Measurements from ENCODE around the gene DAP. TPM values are rescaled to one million over a fixed set of nuclear protein-coding genes. Genes with fewer than 3 reads are reported as not detected.

DAP gene
- total RNA-seq, 1 donor from 2014 or later, result 38.5 TPM

GRCh38 chr5:10736808-10737207, 24.2 kb downstream of the DAP start:
- Mint-ChIP-seq H3K4me1 (ENCODE audit: low read depth, unreplicated experiment) (peaks cover 23% of the 10 kb centered on the region), H3K9me3 (ENCODE audit: unreplicated experiment) (peaks cover 2% of the 10 kb centered on the region), H3K27me3 (ENCODE audit: unreplicated experiment) (peaks cover 1% of the 10 kb centered on the region), H3K27ac (ENCODE audit: unreplicated experiment) (peak overlapping the region; percentile 15), H3K4me3 (ENCODE audit: unreplicated experiment) (peak overlapping the region; percentile 39), H3K36me3 (ENCODE audit: unreplicated experiment) (peaks cover 26% of the 10 kb centered on the region)
- no peak for DNase-seq
- no peak for TF ChIP-seq CTCF (IDR thresholded peaks at IDR 0.05; ENCODE audit: partially characterized antibody, unreplicated experiment)

DNA sequence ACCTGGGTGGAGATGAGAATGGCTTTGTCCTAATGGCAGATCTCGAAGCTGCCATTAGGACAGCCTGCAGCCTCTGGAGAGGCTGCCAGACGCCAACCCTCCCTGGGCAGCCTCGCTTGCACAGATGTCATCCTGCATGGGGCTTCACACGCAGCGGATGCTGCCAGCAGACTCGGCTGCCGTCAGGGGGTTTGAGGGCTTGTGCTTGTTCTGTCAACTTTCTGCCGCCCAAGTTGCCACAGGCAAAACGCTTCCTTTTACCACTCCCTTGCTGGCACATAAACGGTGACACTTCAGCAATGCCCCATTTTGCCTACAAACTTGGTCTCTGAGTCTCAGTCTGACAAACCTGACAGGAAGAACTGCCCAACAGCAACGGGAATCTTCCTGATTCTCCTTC, 24.7 kb downstream of the DAP start:
- Mint-ChIP-seq H3K27me3 (ENCODE audit: unreplicated experiment) (peaks cover 1% of the 10 kb centered on the region), H3K27ac (ENCODE audit: unreplicated experiment) (peak overlapping the region; percentile 15), H3K4me3 (ENCODE audit: unreplicated experiment) (peak overlapping the region; percentile 39), H3K36me3 (ENCODE audit: unreplicated experiment) (peaks cover 22% of the 10 kb centered on the region), H3K9me3 (ENCODE audit: unreplicated experiment) (peaks cover 3% of the 10 kb centered on the region), H3K4me1 (ENCODE audit: low read depth, unreplicated experiment) (peaks cover 23% of the 10 kb centered on the region)
- no peak for TF ChIP-seq CTCF (IDR thresholded peaks at IDR 0.05; ENCODE audit: partially characterized antibody, unreplicated experiment)
- peak; percentile 46 for DNase-seq

- Mint-ChIP-seq H3K27ac (ENCODE audit: unreplicated experiment) (peak overlapping the region; percentile 22), H3K27me3 (ENCODE audit: unreplicated experiment) (peaks cover 1% of the 10 kb centered on the region), H3K36me3 (ENCODE audit: unreplicated experiment) (peaks cover 20% of the 10 kb centered on the region), H3K4me1 (ENCODE audit: low read depth, unreplicated experiment) (peaks cover 23% of the 10 kb centered on the region), H3K9me3 (ENCODE audit: unreplicated experiment) (peaks cover 3% of the 10 kb centered on the region), H3K4me3 (ENCODE audit: unreplicated experiment) (no peak overlapping the region)
- TF ChIP-seq CTCF (IDR thresholded peaks at IDR 0.05; ENCODE audit: partially characterized antibody, unreplicated experiment), result no peak
- DNase-seq, result no peak
These were observed 25.3 kb downstream of the DAP start for GRCh38 chr5:10735569-10736276.

DNA sequence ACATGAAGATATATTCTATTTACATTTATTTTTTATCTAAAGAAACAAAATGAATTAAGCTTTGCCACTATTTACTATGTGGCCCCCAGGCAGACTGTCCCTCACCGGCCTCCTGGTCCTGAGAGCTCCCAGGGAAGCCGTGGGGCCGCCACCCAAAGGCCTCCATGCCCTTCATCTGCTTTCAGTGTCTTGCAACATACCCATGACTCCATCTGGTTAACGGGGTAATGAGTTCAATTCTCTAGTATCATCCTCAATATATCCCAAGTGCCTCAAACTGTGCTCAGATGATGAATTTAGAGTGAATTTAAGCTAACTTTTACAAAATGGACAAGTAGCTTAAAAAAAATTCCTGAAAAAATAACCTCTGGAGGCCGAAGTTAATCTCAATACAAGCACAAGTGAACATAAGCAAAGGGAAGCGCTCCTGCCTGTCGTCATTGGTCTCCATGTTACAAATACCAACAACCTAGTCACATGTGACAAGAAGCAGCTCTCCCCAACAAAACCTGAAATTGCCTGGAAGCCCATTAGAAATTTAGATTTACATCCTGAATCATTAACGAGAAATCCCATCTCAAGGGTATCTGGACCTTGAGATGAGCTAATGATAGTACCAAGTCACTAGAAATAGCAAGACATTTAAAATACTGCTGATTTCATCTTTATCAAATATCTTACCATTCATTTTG, 26.1 kb downstream of the DAP start:
- H3K4me3 Mint-ChIP-seq (ENCODE audit: unreplicated experiment), result peak overlapping the region; percentile 2
- peaks cover 6% of the 10 kb centered on the region for H3K9me3 Mint-ChIP-seq (ENCODE audit: unreplicated experiment)
- peaks cover 2% of the 10 kb centered on the region for H3K27me3 Mint-ChIP-seq (ENCODE audit: unreplicated experiment)
- no peak for DNase-seq
- H3K4me1 Mint-ChIP-seq (ENCODE audit: low read depth, unreplicated experiment), result peaks cover 26% of the 10 kb centered on the region
- H3K27ac Mint-ChIP-seq (ENCODE audit: unreplicated experiment), result no peak overlapping the region
- H3K36me3 Mint-ChIP-seq (ENCODE audit: unreplicated experiment), result peaks cover 17% of the 10 kb centered on the region
- TF ChIP-seq CTCF (IDR thresholded peaks at IDR 0.05; ENCODE audit: partially characterized antibody, unreplicated experiment), result no peak
